IPS-NIHi7 (cell line): ENCODE data around the gene TMEM131L.
"Not testable (repeated sequence)": the region's sequence is repeated elsewhere in the genome, so short reads cannot be mapped to it uniquely, and the experiment has no call there.

ENCODE experiments used
- DNase-seq: peaks from one replicate; pipeline ENCODE4 v3.0.0; 2012; ENCODE audit warnings: mixed read lengths; ENCODE audit errors: extremely low spot score

Gene TMEM131L

DNA sequence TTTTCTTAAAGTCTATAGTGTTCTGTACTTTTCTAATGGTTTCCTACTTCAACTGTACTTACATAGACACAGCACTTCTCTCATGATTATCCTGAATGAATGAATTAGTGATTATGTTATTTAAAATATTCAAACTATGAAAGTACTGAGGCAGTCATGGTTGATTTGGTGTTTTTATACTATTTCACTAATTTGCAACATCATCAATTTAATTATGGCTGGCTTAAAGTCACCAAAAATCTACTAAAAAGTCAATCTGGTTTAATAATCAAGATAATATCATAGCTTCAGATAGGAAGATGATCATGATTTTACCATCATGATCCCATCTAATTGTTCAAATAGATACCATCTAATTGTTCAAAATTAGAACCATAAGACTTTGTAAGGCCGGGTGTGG lies 16.8 kb upstream of the TMEM131L start:
- no peak for DNase-seq

DNA sequence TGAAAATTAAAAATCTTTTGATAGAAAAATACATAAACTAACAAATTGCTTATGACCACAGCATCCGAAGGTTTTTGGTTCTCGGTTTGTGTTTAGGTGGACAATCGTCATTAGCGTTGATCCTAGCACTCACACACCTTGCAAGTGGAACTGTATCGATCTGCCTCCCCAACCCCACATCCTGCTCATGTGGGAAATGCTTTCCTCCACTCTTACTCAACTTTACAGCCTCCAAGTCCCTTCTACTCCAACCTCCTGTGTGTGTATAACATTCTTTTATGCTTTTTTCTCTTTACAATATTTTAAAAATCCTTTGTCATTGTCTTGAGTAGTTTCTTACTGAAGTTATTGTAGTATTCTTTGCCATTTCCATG lies 15.6 kb upstream of the TMEM131L start:
- no peak for DNase-seq

DNA sequence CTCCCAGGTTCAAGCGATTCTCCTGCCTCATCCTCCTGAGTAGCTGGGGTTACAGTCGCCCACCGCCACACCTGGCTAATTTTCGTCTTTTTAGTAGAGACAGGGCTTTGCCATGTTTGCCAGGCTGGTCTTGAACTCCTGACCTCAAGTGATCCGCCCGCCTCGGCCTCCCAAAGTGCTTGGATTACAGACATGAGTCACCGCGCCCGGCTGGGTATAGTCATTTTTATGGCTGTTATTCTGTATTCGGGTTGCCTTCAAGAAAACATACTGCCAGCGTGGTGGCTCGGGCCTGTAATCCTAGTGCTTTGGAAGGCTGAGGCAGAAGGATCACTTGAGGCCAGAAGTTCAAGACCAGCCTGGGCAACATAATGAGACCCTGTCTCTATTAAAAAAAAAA lies 15.0 kb upstream of the TMEM131L start:
- not testable (repeated sequence) for DNase-seq

DNA sequence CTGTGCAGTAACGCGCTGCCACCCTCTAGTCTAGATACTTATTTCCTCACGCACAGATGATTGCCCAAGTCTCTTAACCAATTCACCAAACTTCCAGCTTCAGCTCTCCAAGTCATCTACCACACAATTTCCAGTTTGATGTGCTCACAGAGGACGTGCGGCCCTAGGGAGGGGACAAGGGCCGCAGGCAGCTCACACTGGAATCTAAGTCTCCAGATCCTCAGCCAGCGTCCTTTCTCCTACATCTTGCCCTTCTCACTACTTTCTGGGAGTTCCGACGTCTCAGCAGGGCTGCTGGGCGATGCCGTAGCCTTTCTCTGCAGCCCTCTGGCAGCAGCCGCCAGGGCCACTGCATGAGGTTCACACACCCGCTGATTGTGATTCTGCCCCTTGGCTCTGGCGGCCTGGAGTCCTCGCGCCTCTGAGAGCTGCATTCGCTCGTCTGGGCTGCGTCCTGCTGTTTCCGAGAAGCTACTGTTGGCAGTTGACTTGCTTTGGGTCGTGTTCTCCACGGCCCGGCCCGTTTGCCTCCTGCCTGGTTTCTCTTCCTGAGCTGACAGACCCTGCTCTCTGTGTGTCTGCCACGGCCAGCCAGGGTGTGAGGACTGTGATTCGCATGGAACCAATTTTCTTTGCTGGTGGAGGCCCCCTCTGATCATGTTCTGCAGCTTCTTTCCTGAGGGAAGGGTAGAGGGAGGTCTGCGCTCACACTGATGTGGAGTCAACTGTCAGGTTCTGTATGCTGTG lies 14.1 kb upstream of the TMEM131L start:
- peak; percentile 73 for DNase-seq

DNA sequence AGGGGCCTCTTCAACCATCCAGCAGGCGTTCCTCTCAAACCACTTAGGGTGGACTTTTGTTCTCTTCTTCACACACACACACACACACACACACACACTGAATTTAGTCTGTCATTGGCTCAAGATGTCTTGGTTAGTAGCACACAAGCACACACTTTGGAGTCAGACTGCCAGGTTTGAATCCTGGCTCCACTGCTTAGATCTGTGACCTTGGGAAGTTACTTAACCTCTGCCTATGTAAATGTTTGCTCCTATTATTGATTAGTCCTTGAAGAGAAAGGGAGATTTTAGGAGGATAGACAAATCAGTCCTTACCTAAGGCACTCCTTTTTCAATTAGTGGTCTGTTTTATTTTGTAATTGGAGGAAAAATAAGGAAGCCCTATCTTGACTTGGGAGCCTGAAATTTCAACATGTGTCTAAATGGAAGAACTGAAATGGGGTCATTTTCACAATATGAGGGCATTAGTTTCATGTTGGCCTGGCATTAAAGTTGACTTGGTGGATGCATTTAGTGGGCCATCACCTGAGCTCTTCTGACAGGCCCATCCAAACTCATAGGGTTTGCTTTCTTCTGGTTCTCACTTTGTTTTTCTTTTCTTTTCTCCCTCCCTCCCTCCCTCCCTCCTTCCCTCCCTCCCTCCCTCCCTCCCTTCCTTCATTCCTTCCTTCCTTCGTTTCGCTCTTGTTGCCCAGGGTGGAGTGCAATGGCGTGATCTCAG lies 13.3 kb upstream of the TMEM131L start:
- DNase-seq = no peak

DNA sequence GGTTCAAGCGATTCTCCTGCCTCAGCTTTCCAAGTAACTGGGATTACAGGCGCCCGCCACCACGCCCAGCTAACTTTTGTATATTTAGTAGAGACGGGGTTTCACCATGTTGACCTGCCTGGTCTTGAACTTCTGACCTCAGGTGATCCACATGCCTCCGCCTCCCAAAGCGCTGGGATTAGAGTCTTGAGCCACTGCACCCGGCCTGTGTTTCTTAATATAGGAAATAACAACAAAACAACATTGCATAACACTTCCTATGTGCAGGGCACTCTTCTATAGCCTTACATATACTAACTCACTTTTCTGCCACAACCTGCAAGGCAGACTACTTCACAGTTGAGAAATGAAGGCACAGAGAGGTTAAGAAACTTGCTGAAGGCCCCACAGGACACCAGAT lies 12.8 kb upstream of the TMEM131L start:
- no peak for DNase-seq

DNA sequence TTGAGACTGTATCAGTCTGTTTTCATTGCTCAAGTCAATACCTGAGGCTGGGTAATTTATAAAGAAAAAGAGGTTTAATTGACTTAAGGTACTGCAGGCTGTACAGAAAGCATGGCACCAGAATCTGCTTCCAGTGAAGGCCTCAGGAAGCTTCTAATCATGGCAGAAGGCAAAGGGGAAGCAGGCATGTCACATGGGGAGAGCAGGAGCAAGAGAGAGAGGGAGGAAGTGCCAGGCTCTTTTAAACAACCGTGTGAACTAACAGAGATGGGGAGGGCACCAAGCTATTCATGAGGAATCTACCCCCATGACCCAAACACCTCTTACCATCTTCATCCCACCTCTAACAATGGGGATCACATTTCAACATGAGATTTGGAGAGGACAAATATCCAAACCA lies 7.2 kb upstream of the TMEM131L start:
- DNase-seq = no peak

DNA sequence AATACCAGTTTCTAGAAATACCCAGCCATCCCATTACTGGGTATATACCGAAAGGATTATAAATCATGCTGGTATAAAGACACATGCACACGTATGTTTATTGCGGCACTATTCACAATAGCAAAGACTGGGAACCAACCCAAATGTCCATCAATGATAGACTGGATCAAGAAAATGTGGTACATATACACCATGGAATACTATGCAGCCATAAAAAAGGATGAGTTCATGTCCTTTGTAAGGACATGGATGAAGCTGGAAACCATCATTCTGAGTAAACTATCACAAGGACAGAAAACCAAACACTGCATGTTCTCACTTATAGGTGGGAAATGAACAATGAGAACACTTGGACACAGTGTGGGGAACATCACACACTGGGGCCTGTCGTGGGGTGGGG lies 4.6 kb upstream of the TMEM131L start:
- not testable (repeated sequence) for DNase-seq

DNA sequence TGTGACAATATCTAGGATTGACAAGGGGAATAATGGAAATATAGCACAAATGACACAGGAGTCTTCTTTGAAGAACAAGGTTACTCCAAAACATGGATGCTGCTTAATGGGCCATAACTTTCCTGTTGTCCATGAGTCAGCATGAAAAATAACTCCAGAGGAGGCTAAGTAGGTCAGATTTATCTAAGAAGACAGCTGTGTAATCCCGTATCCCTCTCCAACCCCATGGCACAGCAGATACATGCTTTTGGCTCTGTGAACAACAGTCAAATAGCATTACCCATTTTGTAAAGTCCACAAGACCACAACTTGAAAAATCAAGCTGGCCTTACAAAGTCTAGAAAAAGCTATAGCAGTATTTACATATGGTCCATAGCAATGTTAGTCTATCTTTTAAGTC lies 2.1 kb upstream of the TMEM131L start:
- no peak for DNase-seq

DNA sequence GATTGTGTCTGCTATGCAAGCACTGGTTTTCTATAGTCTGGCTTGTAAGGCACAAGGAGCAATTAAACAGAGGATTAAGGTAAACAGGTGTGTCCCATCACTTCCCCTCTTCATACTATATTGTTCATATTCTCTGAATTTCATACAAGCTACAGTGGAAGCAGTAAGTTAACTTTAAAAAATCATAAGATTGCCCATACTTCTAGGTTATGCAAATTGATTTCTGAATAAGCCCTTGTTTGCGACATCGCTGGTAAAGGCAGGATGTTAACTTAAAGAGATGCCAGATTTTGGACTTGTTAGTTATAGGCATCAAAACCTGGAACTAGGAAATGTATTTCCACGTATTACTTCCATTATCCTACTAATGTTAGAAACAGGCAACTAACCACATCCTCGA lies 1.0 kb upstream of the TMEM131L start:
- no peak for DNase-seq

DNA sequence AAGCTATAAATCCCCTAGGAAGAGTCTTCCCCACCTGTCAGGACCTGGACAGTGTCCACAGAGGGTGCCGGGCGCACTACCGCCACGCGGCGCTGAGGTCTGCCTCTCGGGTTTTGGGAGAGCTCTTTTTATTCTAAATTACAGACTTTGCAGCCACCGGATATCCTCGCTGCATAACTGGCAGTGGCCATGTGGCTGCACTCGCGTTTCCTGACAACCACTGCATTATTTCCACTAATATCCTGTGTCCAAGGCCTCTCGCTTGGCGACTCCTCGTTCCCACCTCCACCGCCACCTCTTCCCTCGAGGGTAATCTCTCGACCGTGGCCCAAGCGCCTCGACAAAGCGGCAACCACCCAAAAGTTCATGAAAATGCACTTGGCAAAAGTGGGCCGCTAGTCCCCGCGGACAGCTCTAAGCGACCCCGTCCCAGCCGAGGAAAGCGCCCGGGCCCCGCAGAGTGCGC lies 512 bp upstream of the TMEM131L start:
- peak; percentile 48 for DNase-seq

DNA sequence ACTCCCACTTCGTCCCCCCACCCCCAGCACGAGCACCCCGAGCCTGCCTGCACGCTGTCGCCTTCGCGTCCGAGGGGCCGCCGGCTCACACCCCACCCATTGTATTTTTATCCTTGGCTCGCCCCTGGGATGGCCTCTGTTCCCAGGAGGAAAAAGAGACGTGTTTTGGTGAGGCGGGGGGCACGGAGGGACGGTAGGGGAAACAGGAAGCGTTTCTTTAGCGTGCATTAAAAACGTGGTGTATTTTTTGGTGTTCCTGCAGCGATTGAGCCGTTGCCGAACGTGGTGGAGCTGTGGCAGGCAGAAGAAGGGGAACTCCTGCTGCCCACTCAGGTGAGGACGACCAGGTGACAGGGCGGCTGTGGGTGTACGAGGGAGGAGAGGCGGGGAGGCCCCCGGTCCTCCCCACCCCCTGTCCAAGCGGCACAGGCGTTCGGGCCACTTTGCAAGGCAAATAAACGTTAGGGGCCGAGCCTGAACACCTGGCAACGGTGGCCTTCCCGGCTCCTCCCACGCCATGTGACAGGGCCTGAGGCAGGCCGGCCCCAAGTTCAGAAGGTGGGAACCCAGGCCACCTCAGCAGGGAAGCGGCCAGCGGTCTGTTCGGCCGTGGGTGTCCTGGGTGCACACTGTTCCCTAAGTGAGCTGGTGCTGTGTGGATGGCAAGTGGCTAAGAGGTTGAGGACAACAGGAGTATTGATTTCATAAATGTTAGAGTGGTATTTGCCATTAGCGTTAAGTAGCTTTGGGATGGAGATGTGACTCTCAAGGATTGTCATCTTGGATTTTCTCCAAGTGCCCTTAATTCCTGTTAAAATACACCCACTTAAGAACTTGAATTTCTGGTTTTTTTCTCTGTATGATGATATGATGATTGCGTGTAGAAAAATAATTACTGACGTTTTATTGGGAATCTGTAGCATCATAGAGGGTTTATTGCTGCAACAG lies 1.1 kb downstream of the TMEM131L start:
- DNase-seq = peak; percentile 69

DNA sequence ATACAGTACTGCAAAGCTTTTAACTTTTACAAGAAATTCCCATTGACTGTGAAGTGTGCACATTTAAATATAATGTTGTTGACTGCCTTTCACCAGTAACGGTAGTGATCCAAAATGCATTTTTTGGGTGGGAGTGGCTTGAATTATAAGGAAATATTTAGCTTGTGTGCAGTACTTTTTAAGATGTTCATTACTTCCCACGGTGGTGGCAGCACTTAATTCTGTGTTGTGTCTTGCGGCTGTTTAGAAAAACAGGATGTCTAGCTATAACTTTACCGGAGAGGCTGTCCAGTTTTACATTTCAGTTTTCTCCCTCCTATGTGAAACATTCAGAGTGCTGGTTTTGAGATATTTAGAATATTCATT lies 1.7 kb downstream of the TMEM131L start:
- DNase-seq = no peak

DNA sequence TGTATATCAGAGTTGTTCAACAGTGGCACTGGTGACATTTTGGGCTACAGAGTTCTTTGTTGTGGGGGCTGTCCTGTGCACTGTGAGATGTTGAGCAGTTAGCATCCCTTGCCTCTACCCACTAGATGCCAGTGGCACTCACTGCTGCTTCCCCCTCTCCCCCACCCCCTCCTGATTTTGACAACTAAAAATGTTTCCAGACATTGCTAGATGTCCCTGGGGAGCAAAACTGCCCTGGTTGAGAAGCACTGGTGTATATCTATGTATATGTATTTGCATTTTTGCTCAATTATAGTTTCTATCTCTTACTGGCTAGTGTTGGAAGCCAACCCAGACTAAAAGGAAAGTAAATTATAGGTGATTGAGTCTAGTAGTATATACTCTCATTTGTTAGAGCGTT lies 2.4 kb downstream of the TMEM131L start:
- DNase-seq = no peak

DNA sequence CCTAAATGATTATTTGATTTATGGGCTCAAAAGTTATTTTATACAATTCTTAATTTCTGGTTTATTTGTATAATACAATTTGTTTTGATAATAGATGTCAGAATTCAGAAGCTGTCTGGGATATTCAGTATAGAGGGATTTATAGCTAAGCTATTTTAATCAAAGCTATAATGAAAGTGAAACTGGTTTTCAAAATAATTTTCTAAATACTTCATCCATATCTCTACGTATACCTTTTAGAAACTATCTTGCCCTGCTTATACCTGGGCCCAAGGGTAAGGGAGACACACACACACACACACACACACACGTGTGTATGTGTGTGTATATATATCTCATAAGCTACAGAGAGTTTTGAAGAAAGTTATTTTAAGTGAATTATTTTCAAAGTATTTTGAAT lies 2.9 kb downstream of the TMEM131L start:
- no peak for DNase-seq

DNA sequence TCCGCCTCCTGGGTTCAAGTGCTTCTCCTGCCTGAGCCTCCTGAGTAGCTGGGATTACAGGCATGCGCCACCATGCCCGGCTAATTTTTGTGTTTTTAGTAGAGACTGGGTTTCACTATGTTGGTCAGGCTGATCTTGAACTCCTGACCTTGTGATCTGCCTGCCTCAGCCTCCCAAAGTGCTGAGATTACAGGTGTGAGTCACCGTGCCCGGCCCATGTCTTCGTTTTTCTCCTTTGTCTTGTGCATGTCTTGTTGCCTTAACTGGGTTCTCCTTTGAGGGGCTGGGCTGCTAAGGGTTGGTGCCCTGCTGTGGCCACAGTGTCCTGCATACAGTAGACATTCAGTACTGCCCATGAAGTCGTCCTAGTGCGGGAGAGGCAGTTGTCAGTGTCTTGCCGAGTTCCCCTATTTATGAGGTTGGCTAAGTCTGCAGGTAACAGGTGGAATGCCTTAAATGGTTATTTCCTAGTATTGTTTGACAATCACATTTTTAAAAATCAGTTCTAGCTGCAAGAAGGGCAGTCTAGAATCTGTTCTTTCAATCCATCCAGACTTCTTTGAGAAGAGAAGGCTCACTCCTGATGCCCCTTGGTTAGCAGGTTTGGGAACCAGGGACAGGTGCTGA lies 5.0 kb downstream of the TMEM131L start:
- not testable (repeated sequence) for DNase-seq

DNA sequence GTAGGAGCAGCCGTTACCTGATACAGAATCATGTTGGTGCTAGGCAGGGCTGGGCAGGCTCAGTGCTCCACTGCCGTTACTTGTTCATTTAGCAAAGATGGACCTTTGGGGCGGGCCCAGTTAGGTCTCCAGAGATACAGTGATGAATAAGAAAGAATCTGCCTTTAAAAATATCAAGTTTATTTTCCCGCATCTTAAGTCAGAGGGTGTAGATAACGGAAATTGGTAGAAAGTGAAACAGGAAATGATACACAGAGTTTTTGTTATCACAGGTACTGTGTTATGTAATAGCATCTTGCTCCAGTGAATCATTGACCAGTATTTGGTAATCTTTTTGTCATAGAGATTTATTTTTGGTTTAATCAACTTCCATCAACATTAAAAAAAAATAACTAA lies 5.5 kb downstream of the TMEM131L start:
- no peak for DNase-seq

DNA sequence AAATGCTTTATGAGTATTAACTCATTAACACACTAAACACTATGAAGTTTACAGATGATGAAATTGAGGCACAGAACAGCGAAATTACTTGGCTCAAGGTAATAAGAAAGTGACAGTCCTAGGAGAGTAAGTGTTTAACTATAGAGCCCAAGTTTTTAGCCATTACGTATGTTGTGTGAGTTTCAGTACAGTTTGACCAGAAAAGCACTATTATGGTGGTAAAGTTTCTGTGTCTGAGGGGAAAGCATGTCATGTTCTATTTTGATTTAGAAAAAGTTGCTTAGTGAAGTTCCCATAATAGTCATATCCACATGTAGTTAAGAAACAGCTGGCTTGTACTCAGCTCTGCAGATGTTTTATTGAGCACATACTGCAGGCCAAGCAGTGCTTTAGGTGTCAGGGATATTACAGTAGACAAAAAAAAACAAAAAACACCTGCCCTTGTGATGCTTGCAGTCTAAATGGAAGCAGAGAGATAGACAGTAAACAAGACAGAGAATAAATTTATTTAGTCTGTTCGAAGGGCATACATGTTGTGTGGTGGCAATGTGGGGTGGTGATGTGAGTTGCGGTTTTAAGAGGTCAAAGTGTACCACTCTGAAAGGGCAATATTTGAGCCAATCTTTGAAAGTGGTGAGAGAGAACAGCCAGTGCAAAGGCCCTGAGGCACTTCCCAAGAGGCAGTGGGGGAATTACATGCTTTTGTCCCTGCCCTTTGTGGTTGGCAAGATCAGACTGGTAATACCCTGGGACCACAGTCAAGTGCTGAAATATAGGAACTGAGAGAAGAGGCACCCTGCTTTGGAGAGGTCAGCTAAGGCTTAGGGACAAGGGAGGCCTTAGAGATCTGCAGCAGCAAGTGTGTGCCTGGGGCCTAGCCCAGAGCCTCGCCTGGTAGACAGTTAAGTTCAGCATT lies 6.2 kb downstream of the TMEM131L start:
- DNase-seq = no peak

DNA sequence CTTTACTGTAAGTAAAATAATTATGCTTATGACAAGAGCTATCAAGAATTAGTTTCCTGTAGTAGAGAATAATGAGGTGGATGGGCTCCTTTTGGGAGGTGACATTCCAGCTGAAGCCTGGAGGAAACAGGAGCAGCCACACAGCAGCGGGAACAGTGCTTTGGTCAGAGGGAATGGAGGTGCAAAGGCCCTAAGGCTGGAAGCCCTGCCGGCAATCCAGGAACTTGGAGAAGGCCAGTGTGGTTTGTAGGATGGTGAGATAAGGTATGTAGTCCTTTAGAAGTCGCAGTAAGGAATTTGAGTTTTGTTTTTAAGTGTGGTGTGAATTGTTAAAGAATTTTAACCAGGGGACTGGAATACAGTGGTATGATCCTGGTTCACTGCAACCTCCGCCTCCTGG lies 8.1 kb downstream of the TMEM131L start:
- DNase-seq = no peak

DNA sequence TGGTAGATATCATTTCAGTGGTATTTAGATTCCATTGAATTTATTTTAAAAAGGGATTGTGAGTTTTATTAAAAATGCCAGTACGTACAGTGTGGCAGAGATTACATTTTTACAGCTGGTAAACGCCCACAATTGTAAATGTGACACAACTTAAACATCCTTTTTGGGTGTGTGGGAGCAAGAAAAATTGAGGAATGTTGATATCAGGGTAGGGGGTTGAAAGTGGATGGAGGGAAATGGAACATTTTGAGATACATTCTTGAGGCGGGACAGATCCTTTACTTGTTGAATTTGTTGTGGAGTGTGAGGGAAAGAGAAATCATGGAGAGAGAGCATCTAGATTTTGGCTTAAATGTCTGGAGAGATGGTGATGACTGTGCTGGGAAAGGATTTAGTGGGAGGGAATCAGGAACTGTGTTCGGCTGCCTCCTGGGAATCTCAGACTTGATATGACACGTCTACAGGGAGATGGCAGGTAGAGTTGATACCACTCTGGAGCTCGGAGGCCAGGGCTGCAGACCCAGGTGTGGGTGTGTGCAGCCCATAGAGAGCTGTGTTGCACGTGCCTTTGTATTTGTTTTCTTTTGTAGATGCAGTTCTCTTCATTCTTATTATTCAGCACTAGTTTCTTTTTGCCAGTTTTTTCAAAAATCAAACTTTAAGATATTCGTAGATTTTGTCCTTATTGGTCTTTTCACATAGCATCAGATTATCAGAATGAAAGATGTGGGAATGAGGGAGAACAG lies 10.8 kb downstream of the TMEM131L start:
- DNase-seq = no peak
